ENCODE results near the gene TGFBRAP1.

The TGFBRAP1 gene

DNA sequence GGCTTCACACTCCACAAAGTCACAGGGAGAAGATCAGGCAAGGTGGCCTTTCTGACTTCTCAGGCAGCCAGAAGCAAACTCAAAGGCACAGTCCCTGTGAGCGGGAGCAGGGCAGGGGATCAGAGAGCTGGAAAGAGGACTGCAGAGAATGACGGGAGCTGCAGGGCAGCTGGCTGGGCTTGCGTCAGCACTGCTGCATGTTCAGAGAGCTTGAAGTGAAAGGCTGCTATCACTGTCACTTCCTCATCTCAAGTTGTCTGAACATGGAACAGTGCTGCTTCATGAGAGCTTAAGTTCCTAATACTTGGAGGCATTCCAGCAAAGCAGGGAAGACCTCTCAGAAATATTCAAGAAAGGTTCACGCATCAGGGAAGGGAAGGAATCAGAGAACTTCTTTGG lies 20.4 kb downstream of the TGFBRAP1 start:
- DNase-seq (ENCODE audit: low read depth), result no peak

GRCh38 chr2:105308382-105309146 lies 21.0 kb downstream of the TGFBRAP1 start:
- DNase-seq (ENCODE audit: low read depth), result no peak

DNA sequence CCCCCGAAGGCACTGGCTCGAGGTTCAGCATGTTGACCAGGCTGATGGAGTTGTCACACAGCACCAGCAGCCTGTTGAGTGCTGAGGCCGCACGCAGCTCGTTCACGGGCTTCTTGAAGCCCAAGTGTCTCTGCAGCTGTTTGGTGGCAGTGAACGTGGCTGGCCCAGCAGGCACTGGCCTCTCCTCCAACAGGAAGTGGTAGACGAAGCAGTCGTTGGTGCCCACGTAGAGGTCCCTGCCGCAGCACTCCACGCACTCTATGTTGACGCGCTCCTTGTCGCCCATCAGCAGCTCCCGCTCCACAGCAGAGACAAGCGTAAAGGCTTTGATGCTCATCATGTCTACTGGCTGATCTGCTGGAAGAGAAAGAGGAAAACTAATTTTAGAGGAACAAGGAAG lies 21.6 kb downstream of the TGFBRAP1 start:
- DNase-seq (ENCODE audit: low read depth), result no peak

- no peak for DNase-seq (ENCODE audit: low read depth)
Measured at GRCh38 chr2:105307550-105307949, 22.0 kb downstream of the TGFBRAP1 start.

GRCh38 chr2:105307146-105307545 lies 22.4 kb downstream of the TGFBRAP1 start:
- DNase-seq (ENCODE audit: low read depth), result no peak

GRCh38 chr2:105301646-105302045 lies 27.9 kb downstream of the TGFBRAP1 start:
- no peak for DNase-seq (ENCODE audit: low read depth)

DNA sequence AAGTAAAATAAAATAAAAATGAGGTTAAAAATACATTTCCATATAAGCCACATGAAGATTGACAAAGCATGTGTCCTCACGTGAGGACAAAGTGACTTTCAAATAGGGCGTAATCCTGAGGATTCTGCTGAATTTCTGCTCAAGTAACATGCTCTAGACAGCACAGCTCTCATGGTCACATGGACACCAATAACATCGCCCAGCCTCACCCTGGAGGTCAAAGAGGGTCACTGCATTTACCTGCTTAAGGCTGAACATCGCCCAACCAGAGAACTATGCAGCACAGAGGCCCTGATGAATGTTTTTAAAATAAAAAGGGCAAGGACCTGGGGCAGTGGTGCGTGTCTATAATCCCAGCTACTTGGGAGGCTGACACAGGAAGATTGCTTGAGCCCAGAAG lies 30.2 kb downstream of the TGFBRAP1 start:
- no peak for DNase-seq (ENCODE audit: low read depth)

- DNase-seq (ENCODE audit: low read depth), result no peak
Measured at GRCh38 chr2:105298017-105298416, 31.5 kb downstream of the TGFBRAP1 start.

- DNase-seq (ENCODE audit: low read depth), result no peak
Measured at GRCh38 chr2:105297216-105297615, 32.3 kb downstream of the TGFBRAP1 start.

GRCh38 chr2:105296017-105296611 lies 33.4 kb downstream of the TGFBRAP1 start:
- DNase-seq (ENCODE audit: low read depth), result no peak

DNA sequence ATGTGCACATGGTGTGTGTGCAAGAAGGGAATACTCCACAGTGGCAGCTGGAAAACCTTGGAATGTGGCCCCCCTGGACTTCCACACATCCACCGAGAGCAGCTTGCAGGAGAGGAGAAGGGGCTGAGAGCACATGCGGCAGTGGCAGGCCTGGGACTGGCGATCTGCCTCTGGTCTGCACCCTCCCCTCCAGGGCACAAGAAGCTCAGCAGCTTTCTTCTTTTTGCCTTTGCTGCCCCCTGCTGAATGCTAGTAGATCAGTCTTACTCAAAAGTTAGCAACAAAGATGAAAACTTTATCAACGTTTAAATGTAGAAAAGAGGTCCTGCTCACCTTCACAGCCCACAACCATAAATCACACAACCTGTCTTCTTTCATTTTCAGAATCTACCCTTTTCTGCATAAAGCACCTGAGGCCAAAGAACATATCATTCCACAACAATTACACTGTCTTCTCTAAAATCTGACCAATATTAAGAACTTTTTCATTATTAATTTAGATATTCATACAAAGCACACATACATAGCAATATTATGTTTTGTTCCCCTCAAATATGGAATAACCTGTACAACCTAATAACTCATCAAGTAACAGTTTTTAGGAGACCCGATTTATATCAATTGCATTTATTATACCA lies 34.6 kb downstream of the TGFBRAP1 start:
- no peak for DNase-seq (ENCODE audit: low read depth)

GRCh38 chr2:105294046-105294445 lies 35.5 kb downstream of the TGFBRAP1 start:
- DNase-seq (ENCODE audit: low read depth), result no peak

GRCh38 chr2:105291981-105292380 lies 37.6 kb downstream of the TGFBRAP1 start:
- no peak for DNase-seq (ENCODE audit: low read depth)

- DNase-seq (ENCODE audit: low read depth), result no peak
Measured at GRCh38 chr2:105290981-105291660, 38.4 kb downstream of the TGFBRAP1 start.

DNA sequence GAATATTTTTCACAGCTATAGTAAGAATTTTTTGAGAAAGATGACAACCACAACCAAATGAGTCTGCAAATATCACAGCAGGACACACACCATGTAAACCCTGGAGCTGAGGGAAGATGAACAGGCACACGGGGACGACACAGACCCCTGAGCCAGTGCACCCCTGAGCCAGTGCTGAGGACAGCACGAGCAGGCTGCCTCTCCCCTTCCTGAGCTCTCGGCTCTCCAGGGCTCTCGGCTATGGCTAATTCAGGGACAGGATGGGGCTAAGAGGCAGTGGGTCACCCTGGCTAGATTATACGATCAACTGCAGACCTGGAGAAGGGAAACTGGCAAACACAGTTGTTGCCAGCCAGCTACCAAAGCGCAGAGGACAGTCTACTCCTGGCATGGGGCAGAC lies 41.4 kb downstream of the TGFBRAP1 start:
- DNase-seq (ENCODE audit: low read depth), result no peak

GRCh38 chr2:105287692-105288091 lies 41.8 kb downstream of the TGFBRAP1 start:
- no peak for DNase-seq (ENCODE audit: low read depth)

GRCh38 chr2:105283532-105283931 lies 46.0 kb downstream of the TGFBRAP1 start:
- no peak for DNase-seq (ENCODE audit: low read depth)

- DNase-seq (ENCODE audit: low read depth), result no peak
Measured at GRCh38 chr2:105280281-105280680, 49.3 kb downstream of the TGFBRAP1 start.

GRCh38 chr2:105279126-105279525 lies 50.4 kb downstream of the TGFBRAP1 start:
- no peak for DNase-seq (ENCODE audit: low read depth)

DNA sequence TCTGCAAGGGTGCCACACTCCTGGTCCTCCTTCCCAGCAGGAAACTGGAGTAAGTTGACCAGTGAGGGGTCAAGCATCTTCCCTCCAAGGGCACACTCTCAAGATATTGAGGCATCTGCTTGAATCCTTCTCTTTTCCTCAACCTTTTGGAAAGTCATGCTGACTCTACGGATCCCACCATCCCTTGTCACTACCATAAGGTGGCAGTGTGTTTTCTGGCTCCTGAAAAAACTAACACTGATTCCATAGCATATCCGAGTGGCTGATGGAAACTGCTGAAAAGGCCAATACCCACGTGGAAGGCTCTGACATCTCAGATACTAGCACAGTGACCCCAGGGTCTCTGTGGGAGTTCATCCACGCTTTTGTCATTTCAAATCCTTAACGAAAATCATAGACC lies 50.9 kb downstream of the TGFBRAP1 start:
- no peak for DNase-seq (ENCODE audit: low read depth)

- no peak for DNase-seq (ENCODE audit: low read depth)
Measured at GRCh38 chr2:105274046-105274445, 55.5 kb downstream of the TGFBRAP1 start.

- no peak for DNase-seq (ENCODE audit: low read depth)
Measured at GRCh38 chr2:105272176-105272575, 57.4 kb downstream of the TGFBRAP1 start.

Measured in activated T-helper 1 cell treated with Interleukin-2 at 50 U/mL for 16 hours (primary cell).